HG02938 (cell line): ENCODE results near the gene MOK.

Source experiments
- ATAC-seq: cut with Tn5 transposase; IDR thresholded peaks from one replicate; pipeline ENCODE4 v1.9.1; 2021; ENCODE audit warnings: mild to moderate bottlenecking, moderate library complexity; ENCODE audit not compliant: unreplicated experiment

MOK gene

DNA sequence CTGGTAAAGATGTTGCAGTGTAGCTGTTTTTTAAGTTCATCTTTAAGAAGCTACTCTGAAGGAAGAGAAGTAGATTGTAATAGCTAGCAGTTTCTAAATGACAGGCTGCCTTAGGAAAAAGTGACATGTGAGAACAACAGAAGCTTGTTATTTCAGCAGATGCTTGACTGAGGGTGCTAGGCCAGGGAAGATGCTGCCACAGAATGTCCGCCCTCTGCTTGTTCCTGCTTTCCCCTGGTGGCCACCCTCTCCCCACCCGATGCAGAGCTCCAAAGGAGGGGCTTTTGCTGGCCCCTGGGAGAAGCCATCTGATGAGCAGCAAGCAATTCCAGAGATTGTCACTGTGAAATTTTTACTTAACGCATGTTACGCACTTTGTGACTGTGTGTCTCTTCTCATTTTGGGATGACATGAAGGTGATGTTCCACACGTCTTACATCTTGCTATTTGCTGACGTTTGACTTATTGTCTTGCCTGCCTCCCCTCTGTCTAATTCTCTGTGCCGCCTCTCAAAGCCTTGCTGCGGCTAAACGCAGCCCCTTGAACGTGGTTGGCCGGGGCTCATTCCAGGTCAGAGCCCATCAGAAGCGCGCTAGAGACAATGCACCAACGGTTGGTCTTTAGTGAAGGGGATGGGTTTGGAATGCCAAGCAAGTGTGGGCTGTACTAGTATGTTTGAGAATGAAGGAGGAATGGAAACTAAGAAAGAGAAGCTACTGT is 120.5 kb downstream of the MOK start:
- ATAC-seq, result no peak

DNA sequence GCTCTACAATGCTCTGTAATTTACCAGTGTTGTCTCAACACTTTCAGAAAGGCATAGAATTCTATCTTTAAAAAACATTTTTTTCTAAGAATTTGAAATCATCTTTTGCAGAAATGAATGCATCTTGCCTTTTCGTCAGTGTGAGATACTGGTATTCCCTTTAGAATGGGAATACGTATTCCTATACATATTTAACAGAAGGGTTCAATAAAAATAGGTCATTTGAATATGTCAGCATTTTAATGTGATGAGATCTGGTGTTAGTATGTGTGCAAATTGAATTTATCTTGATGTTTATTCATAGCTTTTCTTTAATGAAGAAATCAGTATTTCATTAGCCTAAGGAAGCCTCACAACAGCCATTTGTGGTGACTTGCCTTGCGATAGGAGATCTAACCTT is 121.1 kb downstream of the MOK start:
- no peak for ATAC-seq

DNA sequence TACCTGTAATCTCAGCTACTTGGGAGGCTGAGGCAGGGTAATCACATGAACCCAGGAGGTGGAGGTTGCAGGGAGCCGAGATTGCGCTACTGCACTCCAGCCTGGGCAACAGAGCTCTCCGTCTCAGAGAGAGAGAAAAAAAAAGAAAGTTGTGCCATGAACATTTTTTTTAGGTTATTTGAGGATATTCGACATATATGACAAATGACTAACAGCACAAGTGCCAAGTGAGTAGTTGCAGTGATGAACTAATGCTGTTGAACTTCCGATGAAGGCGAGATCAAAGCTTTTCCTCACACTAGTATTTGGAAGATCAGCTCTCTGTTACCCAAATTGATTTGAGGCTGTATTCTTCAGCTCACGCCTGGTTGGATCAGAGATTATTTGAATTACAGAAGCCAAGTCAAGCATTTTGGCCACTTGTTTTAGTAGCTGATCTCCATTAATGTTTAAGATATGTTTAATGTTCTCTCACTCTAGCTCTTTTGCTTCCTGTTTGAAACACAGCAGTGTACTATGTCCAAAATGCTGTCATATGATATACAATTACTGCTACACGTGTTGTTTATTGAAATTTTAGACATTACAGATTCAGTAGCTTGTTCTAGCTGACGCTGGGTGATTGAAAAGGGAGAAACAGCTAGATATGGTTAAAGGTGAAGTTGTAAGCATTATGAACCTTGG is 121.9 kb downstream of the MOK start:
- no peak for ATAC-seq

DNA sequence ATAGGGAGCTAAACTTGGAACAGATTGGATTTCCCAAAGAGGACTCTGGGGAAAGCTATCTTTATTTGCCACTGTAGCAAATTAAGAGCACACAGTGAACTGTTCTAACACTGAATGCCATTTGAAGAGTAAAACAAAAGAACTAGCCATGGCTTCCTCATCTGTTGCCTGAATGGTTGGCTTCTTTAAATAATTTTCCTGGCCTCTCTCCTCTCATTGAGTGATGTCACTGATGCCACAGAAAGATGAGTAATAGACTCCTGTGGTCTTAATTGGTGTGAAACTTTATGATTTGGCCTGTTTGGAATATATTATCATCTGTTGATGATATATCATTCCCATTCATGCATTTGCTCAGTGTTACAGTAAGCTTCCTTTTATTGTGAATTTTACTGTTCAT is 122.8 kb downstream of the MOK start:
- no peak for ATAC-seq

DNA sequence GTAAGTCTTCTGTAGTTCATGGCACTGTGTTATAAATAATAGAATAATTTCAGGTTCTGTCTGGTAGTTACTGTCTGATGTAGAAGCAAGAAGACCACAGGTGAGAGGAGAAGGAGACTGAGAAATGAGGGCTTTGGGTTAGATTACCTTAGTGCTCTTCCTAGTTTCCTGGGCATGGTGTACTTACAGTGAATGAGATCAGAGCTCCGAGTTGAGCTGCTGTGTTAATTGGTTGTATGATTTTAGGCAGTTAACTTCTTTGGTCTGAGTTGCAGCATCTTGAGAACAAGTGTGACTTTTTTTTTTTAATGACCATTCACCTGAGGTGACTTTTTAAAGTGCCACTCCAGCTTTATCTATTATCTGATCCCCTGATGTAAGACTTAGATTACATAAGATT is 123.8 kb downstream of the MOK start:
- ATAC-seq, result no peak

DNA sequence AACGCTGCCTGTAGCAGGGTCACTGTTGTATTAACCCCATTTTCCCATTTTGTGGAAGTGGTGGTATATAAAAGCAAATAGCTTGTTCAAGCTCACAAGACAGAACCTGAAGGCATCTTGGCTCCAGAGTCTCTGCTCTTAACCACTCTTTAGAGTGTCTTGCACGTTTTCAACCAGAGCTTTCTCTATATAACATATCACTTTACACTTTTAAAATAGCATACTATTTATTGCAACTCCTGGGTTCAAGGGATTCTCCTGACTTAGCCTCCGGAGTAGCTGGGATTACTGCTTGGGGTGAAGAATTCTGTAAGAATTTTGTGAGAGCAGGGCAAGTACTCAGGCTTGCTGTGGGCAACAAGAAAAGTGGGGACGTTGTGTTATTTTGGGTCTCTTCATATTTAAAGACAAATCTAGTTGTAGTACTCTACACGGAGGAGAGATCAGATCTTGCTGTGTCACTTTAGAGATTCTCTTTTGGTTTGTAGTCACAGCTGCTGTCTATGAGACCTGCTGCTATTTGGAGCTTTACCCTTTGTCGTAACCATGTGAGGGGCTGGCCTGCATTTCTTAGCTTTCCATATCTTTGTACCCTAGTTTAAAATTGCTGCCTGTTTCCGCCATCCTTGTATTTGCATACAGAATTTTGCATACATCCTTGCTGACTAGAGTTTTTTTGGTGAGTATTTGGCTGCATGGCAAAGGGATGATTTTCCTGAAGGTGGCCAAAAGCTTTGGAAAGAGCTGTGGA is 124.5 kb downstream of the MOK start:
- ATAC-seq, result no peak
